Right lung (tissue), 10 donors: ENCODE measurements around the gene AK9. TPM values are rescaled to one million over a fixed set of nuclear protein-coding genes. Genes with fewer than 3 reads are reported as not detected.
A peak's percentile ranks its signal among the peaks of the same experiment; 100 is the strongest.
"Not testable (repeated sequence)": the region's sequence is repeated elsewhere in the genome, so short reads cannot be mapped to it uniquely, and the experiment has no call there.

ENCODE experiments used
- DNase-seq, 2 donors: peaks; one replicate each; pipeline ENCODE4 v3.0.0-alpha.2; 2013
- long read RNA-seq, 8 donors: transcript quantifications; one replicate each; lab custom pipeline, GENCODE V29; 2026
- polyA plus RNA-seq, 5 donors: library from polyadenylated mRNA; unstranded; fragments of 120-200 nt; gene quantifications; one replicate each; pipeline versions ENCODE4 v1.2.1 to v1.2.3, GENCODE V29; 2013; ENCODE audit warnings: inconsistent platforms in 1 of 5, low replicate concordance in 1 of 5; ENCODE audit not compliant: insufficient read length in 5 of 5, insufficient read depth in 1 of 5

The AK9 gene
- polyA plus RNA-seq, result 10 to 100 TPM; 11.5 to 18.0 (median 16.1) TPM
- long read RNA-seq, donor 1, partial matches to known transcripts, result 0 of 3 reads
- long read RNA-seq, donor 1, other reads (novel, unspliced or antisense), result 0 of 3 reads
- long read RNA-seq, donor 2, result 0 reads
- long read RNA-seq, donor 3, result 0 reads
- long read RNA-seq, donor 4, partial matches to known transcripts, result 0 of 2 reads
- long read RNA-seq, donor 4, other reads (novel, unspliced or antisense), result 0 of 2 reads
- long read RNA-seq, donor 5, partial matches to known transcripts, result 0 of 1 reads
- long read RNA-seq, donor 5, other reads (novel, unspliced or antisense), result 0 of 1 reads
- long read RNA-seq, donor 6, result 0 reads
- long read RNA-seq, donor 7, partial matches to known transcripts, result 0 of 1 reads
- long read RNA-seq, donor 7, other reads (novel, unspliced or antisense), result 0 of 1 reads
- long read RNA-seq, donor 8, result 0 reads

DNA sequence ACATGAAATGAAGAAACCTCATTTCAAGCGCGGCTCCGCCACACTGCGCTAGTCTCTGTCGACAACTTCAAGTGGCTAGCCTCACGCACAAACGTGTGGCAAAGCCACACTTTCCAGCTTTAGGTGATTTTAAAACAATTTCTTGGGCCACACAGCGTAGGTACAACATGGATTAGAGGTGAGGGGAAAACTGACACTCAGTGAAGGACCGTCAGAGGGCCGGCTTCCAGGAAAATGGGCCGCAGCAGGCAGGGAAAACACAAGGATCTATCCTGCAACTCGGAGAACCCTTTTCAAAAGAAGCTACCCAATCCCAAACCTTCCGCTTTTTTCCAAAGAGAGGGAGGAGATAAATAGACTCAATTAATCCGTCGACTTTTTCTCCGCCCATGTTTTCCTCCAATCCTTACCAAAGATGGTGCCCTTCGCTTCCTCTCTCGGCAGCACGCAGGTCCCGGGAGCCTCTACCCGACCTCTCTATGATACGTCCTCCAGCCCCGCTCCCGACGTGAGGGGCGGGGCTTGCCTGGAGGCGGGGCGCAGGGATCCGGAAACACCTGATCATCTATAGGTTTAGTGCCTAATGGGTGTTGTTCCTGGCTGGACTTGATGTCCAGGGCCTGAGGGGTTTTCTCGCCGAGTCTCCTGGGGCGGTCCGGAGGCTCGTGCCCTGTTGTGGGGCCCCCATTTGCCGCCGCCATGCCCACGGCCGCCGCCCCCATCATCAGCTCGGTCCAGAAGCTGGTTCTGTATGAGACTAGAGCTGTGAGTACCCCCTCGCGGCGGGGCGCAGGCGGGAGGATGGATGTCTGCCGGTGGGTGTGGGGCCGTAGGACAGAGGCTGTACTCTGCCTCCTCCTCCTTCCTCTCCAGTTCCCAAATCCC lies at the start of gene AK9, which contains the start of gene FIG4:
Gene AK9, minus strand, starts transcription at position 466 of the 885 bp plus-strand sequence. CDS start 15,457 bp downstream, outside the sequence.
Gene FIG4, plus strand, starts transcription at position 560 of the 885 bp plus-strand sequence. Its CDS starts 140 bp downstream, at position 700.
- peak; percentile 89 to 90 for DNase-seq

DNA sequence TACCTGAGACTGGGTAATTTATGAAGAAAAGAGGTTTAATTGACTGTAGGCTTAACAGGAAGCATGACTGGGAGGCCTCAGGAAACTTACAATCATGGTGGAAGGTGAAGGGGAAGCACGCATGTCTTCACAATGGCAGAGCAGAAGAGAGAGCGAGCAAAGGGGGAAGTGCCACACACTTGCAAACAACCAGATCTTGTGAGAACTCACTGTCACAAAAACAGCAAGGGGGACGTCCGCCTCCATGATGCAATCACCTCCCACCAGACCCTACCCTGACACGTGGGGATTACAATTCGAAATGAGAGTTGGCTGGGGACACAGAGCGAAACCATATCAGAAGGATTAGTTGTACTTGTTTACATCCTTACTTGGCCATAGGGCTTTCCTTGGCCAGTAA lies 49.8 kb upstream of the AK9 start:
- DNase-seq, result no peak

DNA sequence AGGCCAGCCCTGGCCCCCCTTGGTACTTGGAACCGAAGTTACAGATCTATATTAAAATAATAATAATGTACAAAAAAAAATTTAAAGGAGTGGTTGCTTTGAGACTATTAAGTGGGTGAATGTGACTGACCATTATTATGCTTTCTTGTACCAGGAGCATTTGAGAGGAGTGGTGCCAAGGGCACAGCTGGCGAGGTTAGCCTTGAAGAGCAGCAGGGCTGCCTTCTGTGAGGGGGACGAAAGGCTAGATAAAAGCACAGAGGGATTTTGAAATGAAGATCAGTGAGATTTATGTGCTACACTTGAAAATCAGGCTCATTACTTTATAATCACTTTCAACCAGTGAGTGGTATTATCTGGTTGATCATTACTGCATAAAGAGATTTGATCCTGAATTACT lies 48.7 kb upstream of the AK9 start:
- no peak for DNase-seq

DNA sequence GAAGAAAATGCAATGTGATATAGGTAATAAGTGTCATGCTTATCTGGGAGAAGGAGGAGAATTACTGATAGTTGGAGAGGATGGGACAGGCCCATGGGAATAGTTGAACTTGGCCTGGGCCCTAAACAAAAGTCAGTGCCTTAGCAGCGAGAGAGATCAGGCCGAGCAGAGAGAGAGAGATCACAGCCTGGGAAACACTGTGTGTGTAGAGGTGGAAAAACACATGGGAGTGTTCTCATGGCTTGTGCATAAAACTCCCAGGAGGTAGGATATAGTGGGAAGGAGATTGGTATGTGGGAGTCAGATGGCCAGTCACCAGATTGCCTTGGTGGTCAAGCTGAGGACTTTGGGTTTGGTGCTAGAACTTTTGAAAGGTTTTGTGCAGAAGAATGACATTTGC lies 47.7 kb upstream of the AK9 start:
- DNase-seq, result no peak

DNA sequence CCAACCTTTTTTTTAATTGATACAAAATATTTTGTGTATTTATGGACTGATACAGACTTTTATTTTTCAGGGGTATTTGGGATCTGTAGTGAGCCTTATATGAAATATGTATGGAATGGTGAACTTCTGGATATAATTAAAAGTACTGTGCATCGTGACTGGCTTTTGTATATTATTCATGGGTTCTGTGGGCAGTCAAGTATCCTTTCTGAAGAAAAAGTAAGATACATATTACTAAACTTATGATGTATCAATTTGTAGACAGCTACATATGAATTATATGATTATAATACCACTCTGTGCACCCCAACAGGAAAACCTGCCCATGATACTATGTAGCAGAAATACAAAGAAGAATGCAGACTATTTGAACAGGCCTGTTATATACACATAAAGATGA lies 47.3 kb upstream of the AK9 start:
- DNase-seq, result no peak

DNA sequence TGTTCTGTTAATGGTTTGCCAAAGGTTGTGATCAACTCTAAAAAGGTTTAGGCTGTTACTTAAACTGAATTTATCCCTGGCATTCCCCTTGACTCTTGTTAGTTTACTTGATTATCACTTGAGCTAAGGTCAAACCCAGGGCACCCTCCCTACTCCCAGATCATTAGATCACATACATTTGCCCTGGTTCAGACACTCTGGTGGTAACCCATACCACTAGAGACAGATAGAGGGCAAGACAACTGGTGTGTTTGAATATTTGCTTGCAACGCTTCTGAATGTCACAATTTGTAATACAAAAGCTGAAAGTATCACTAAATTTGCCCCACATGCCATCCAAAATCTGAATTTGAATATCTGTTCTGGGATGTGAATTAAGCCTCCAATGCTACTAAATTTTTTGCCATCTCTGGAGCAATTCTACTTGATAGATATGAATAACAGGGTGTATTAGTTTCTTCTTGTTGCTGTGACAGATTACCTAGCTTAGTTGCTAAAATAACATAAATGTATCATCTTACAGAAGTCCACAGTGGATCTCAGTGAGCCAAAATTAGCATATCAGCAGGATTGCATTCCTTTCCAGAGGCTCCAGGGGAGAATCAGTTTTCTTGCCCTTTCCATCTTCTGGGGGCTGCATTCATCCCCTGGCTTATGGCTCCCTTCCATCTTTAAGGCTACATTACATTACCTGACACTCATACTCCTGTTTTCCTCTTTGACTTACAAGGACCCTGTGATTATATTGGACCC lies 45.4 kb upstream of the AK9 start:
- DNase-seq, result no peak

DNA sequence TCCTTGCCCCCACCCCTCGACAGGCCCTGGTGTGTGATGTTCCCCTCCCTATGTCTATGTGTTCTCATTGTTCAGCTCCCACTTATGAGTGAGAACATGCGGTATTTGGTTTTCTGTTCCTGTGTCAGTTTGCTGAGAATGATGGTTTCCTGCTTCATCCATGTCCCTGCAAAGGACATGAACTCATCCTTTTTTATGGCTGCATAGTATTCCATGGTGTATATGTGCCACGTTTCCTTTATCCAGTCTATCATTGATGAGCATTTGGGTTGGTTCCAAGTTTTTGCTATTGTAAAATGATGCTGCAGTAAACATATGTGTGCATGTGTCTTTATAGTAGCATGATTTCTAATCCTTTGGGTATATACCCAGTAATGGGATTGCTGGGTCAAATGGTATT lies 34.2 kb upstream of the AK9 start:
- DNase-seq, result not testable (repeated sequence)

DNA sequence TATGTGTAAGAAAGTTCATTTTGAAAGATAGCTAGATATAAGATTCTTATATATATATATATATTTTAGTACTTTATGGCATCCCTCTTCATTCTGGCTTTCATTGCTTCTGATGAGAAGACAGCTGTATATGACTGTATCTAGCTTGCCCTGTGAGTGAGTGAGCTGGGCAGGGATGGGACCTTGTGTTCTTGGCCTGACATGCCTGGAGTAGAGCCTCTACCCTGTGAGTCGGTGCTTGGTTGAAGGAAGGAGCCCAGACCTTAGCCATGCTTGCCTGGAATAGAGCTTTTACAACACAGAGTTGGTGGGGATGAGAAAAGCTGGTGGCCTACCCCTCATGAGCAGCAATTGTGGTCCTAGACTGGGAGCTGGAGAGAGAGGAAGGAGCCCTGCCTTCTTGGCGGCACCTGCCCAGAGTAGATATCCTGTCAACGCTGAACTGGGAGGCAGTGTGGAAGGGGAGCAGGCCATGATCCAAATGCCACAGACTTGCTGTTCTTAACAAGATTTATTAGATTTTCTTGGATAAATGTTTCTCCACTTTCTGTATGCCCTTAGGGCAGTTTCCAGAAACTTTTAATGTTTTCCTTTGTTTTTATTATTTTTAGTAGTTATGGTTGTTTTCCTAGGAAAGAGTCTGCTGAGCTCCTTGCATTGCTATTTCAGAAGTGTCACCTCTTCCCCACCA lies 31.7 kb upstream of the AK9 start:
- DNase-seq, result no peak

DNA sequence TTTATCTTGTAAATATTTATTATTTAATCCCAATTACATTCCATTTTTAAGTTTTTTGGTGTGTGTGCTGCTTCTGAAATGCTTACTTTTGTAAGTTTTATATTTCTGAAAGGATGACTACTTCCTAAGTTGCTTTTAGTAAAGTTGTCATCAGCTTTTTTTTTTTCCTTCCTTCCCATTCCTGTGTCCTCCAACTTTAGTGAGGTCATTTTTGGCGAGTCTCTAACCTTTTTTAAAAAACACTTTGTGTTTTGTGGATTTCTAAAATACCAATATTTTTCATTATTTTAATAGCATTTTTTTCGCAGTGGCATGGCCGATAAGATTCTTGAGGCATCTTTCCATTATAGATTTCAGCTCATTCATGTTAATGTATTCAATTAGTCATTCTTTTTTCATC lies 31.0 kb upstream of the AK9 start:
- DNase-seq, result no peak

DNA sequence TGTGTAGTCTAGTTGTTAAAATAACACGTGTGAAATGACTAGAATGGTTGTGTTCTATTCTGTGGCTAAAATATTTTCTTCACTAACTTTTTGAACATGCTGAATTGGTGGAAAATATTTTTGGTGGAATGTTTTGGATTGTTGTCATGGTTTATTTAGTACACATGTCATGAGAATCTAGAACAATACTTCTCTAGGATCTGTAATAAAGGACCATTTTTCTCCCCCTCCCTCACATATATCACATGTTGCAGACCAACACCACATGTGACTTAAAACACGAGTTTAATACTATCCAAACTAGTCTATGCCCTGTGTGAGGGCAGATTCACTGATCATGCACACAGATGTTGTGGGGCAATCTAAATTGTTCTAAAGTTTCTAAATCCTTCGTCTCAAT lies 29.3 kb upstream of the AK9 start:
- DNase-seq, result no peak

DNA sequence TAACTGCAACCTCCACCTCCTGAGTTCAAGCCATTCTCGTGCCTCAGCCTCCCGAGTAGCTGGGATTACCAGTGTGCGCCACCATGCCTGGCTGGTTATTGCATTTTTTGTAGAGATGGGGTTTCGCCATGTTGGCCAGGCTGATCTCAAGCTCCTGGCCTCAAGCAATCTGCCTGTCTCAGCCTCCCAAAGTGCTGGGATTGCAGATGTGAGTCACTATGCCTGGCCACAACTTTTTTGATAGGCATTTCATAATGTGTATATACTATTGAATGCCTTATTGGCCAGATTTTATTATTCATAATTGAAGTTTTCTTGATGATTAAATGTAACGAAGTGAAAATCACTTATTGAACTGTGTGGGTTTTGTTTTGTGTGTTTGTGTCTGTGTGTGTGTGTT lies 28.0 kb upstream of the AK9 start:
- DNase-seq, result no peak

DNA sequence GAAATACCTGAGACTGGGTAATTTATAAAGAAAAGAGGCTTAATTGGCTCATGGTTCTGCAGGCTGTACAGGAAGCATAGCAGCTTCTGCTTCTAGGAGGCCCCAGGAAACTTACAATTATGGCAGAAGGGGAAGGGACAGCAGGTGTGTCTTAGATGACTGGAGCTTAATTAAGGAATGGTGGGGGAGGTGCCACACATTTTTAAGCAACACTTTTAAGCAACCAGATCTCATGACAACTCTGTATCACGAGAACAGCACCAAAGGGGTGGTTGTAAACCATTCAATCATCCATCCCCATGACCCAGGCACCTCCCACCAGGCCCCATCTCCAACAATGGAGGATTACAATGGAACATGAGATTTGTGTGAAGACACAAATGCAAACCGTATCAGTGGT lies 27.0 kb upstream of the AK9 start:
- DNase-seq, result no peak

DNA sequence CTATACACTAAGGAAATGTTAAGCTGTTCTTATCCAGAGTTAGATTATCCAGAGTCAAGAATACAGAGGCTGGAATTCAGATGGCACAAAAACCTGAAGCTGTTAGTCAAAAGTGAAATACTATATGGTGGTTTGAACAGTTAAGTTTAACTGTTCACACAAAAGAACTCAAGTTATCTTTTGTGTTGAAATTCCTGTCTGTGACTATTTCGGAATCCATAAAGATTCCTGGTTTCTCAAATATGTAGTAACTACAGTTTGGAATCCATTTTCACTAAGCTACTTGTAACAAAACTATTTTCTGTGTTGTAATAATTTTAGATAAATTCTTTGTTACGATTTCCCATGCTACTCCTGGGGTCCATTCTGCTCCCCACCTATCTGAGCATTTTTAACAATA lies 24.6 kb upstream of the AK9 start:
- DNase-seq, result no peak

DNA sequence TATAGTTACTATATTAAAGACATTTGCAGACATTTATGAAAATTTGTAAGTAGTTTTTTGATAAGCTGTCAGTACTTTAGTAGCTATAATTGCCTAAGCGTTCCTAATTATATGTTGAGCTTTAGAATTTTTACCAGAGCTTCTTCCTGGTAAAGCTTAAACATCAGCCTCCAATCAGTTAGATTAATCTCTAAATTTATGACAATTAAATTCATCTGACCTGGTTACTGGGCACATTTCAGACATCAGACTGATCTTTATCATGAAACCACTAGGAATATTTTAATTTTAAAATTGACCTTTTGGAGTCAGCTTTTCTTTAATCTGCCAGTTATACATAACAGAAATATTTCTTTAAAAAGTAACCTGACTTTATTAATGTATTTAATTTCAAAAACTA lies 23.6 kb upstream of the AK9 start:
- DNase-seq, result no peak

DNA sequence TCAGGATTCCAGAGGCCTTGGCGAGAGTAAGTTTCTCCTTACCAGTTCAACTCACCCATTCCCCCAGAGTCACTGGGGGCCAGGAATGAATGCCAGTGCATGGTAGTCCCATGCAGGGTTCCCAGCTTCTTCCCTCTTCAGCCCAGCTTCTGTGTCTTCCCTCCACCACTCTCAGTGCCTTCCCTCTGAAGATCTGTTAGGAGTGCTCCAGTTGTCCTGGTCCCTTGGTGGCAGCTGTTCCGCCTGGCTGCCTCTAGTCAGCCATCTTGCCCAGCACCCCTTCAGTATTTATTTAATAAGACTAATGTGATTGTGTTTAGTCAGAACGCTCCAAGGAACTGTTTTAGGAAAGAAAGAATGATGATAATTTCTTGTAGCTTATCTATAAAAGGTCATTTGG lies 23.2 kb upstream of the AK9 start:
- no peak for DNase-seq

DNA sequence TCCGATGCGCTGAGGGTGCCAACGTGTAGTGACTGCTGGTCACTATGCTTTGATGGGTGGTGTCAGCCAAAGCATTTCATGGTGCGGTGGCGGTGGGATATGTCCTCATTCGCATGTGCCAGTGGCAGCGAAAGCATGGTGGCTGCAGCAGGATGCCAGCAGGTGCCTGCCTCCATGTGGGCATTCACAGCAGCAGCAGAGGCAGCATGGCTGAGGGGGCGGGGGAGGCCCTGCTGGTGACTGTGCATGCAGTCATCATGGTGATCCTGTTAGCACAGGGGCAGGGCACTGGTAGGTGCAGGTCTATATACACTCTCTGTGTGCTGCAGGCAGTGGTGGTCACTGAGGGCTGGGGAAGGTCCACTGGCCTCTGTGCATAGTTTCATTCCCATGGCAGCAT lies 22.1 kb upstream of the AK9 start:
- DNase-seq, result no peak

DNA sequence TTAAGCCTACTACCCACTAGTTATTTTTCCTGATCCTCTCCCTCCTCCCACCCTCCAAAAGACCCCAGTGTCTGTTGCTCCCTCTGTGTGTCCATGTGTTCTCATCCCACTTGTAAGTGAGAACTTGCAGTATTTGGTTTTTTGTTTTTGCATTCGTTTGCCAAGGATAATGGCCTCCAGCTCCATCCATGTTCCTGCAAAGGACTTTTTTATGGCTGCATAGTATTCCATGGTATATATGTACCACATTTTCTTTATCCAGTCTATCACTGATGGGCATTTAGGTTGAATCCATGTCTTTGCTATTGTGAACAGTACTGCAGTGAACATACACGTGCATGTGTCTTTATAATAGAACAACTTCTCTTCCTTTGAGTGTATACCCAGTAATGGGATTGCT lies 17.1 kb upstream of the AK9 start:
- not testable (repeated sequence) for DNase-seq

DNA sequence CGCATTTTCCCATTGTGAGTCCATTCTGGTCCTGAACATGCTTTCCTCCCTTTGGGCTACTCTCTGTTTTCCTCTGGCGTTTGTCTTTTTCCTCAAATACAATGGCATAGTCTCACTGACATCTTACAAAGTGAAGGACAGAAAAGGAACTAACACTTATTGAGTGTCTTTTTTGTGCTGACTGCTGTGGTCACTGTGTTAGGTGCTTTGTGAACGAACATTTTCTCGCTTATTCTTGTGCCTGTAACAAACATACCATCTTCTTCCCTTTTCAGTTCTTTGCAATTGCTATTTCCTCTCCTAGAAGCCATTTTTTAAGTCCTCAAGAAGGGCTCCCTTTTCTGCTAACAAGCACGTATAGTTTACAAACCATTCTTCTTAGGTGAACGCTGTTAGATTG lies 15.5 kb upstream of the AK9 start:
- DNase-seq, result no peak

DNA sequence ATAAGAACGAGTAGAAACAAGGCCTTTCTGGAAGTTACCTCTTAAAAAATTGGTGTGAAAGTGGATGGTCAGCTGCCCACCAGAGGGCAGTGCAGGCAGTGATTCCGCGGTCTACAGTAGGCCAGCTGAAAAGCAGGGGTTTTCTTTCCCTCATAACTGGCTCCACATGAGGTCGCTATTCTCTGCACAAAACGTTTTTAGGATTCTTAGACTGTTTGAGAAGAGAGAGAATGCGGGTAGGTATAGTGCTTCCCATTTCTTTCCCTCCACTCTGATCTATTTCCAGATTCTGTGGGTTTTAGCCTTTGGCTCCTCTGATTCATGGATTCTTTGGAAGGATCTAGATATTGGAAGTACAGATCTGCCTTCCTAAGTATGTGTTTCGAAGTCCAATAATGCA lies 14.3 kb upstream of the AK9 start:
- DNase-seq, result peak; percentile 74 to 87

DNA sequence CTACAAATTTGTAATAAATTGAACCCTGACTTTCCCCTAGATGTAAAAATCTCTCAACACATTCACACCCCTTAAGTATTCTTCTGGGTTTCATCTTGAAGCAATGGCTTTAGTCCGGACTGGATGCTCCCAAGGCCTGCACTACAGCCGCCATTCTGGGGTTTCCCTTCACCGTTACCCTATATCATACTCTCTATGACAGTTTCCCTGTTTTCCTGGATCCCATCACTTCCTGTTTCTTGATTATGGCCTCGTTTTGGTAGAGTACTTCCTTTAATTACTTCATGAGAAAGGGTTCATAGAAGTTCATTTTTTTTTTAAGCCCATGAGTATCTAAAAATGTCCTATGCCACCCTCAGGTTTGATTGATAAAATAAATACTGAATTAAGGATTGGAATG lies 11.8 kb upstream of the AK9 start:
- no peak for DNase-seq

DNA sequence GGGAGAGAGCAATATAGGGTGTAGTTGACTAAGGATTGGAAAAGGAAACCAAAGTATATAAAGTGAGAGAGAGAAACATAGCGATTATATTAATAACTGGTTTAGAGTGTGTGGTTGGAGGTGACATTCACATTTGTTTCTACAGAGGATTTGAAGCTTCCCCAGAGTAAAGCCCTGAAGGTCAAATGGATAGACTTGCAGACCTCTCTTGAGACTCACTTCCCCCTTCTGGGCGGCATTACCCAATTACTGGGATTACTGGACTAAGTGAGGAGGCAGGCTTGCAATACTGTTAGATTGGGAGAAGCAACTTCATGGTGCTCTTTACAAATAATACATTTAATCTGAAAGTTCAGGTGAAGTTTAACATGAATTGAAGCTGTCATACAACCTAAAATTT lies 10.8 kb upstream of the AK9 start:
- no peak for DNase-seq
